IMR-90 (cell line): ENCODE data around the gene POLR3B. TPM values are rescaled to one million over a fixed set of nuclear protein-coding genes. Genes with fewer than 3 reads are reported as not detected.

ENCODE experiments used
- ATAC-seq: fragments of 200-7000 bp; cut with Tn5 transposase; 2 replicates; pipeline ENCODE4 v1.9.1; 2020; ENCODE audit warnings: low read depth, mild to moderate bottlenecking, moderate library complexity
- BruUV-seq: library from RNA; stranded (reverse); fragments of 400-500 nt; replicated peaks from 2 replicates; lab custom pipeline; 2021; lab: Mats Ljungman, UMichigan
- CTCF ChIA-PET: fragments of 300-600 bp; formaldehyde crosslinking; extraction: SDS; loops from one replicate; lab custom pipeline; 2021; ENCODE audit warnings: antibody characterized with exemption; lab: Yijun Ruan, JAX
- POLR2A ChIA-PET: fragments of 300-600 bp; sonication (Branson Sonifier 250); formaldehyde crosslinking; loops from one replicate; lab custom pipeline; 2022; ENCODE audit warnings: antibody characterized with exemption; ENCODE audit not compliant: unreplicated experiment; lab: Charles Lee
- DNase-seq: peaks from one replicate; pipeline ENCODE4 v3.0.0; 2013
- H2AFZ ChIP-seq: replicated peaks from 2 replicates; pipeline ENCODE3; 2013; ENCODE audit warnings: low read length, mild to moderate bottlenecking; ENCODE audit not compliant: poor library complexity
- H2AK5ac ChIP-seq: 2 replicates; pipeline ENCODE4 v1.6.1; 2013; ENCODE audit warnings: low read depth, low read length, inconsistent platforms
- H2AK9ac ChIP-seq: replicated peaks from 2 replicates; pipeline ENCODE3; 2013; ENCODE audit warnings: mild to moderate bottlenecking, low read depth, low read length, moderate library complexity; ENCODE audit not compliant: poor library complexity
- H2BK120ac ChIP-seq: 2 replicates; pipeline ENCODE4 v1.6.1; 2013; ENCODE audit warnings: low read depth, low read length, inconsistent platforms
- H2BK15ac ChIP-seq: 3 replicates; pipeline ENCODE4 v1.6.1; 2013; ENCODE audit warnings: low read depth, low read length, inconsistent platforms
- H2BK20ac ChIP-seq: 2 replicates; pipeline ENCODE4 v1.6.1; 2013; ENCODE audit warnings: low read depth, mild to moderate bottlenecking, inconsistent platforms, low read length, moderate library complexity
- H2BK5ac ChIP-seq: 2 replicates; pipeline ENCODE4 v1.6.1; 2013; ENCODE audit warnings: mild to moderate bottlenecking, low read depth, low read length, inconsistent platforms; ENCODE audit not compliant: poor library complexity, severe bottlenecking
- H3K14ac ChIP-seq: replicated peaks from 2 replicates; pipeline ENCODE4 v1.6.1; 2013; ENCODE audit warnings: low read depth, low read length, inconsistent platforms
- H3K18ac ChIP-seq: 2 replicates; pipeline ENCODE4 v1.6.1; 2013; ENCODE audit warnings: low read depth, low read length, control low read depth
- H3K23ac ChIP-seq: 2 replicates; pipeline ENCODE4 v1.6.1; 2013; ENCODE audit warnings: low read depth, low read length, inconsistent platforms
- H3K27ac ChIP-seq: 2 replicates; pipeline ENCODE4 v1.5.1; 2013; ENCODE audit warnings: mild to moderate bottlenecking, control low read depth, low read length; ENCODE audit not compliant: insufficient read depth
- H3K27me3 ChIP-seq: 2 replicates; pipeline ENCODE4 v1.6.1; 2013; ENCODE audit warnings: low read length; ENCODE audit not compliant: control insufficient read depth, insufficient read depth
- H3K36me3 ChIP-seq: 2 replicates; pipeline ENCODE4 v1.6.1; 2013; ENCODE audit warnings: low read length, mixed read lengths; ENCODE audit not compliant: control insufficient read depth, insufficient read depth
- H3K4ac ChIP-seq: 2 replicates; pipeline ENCODE4 v1.6.1; 2013; ENCODE audit warnings: low read depth, low read length, inconsistent platforms
- H3K4me1 ChIP-seq: 2 replicates; pipeline ENCODE4 v1.6.1; 2013; ENCODE audit warnings: low read length, mixed read lengths; ENCODE audit not compliant: control insufficient read depth, insufficient read depth
- H3K4me2 ChIP-seq: 2 replicates; pipeline ENCODE4 v1.6.1; 2013; ENCODE audit warnings: low read depth, mild to moderate bottlenecking, control low read depth, low read length, moderate library complexity
- H3K4me3 ChIP-seq: 2 replicates; pipeline ENCODE4 v1.5.1; 2013; ENCODE audit warnings: low read depth, mild to moderate bottlenecking, control low read depth, low read length, moderate library complexity; ENCODE audit not compliant: insufficient read depth
- H3K56ac ChIP-seq: 2 replicates; pipeline ENCODE4 v1.6.1; 2013; ENCODE audit warnings: low read length, inconsistent platforms; ENCODE audit not compliant: insufficient read depth; ENCODE audit errors: extremely low read depth
- H3K79me1 ChIP-seq, 2 experiments: 2 replicates each; pipeline ENCODE4 v1.6.1; 2013; ENCODE audit warnings: low read length in 2 of 2, inconsistent platforms in 1 of 2, low read depth in 1 of 2
- H3K9ac ChIP-seq: 2 replicates; pipeline ENCODE4 v1.6.1; 2013; ENCODE audit warnings: low read depth, low read length, control low read depth
- H3K9me1 ChIP-seq: 2 replicates; pipeline ENCODE4 v1.6.1; 2013; ENCODE audit warnings: low read length, inconsistent platforms; ENCODE audit not compliant: insufficient read depth
- H3K9me3 ChIP-seq: 2 replicates; pipeline ENCODE4 v1.6.1; 2013; ENCODE audit warnings: low read length; ENCODE audit not compliant: control insufficient read depth, insufficient read depth
- H4K20me1 ChIP-seq: 2 replicates; pipeline ENCODE4 v1.6.1; 2013; ENCODE audit warnings: low read length, inconsistent platforms; ENCODE audit not compliant: insufficient read depth
- H4K5ac ChIP-seq: 2 replicates; pipeline ENCODE4 v1.6.1; 2013; ENCODE audit warnings: mild to moderate bottlenecking, low read depth, low read length, control low read depth
- H4K8ac ChIP-seq, 2 experiments: 2 replicates each; pipeline ENCODE4 v1.6.1; 2013; ENCODE audit warnings: low read depth in 2 of 2, low read length in 2 of 2, control low read depth in 1 of 2, inconsistent platforms in 1 of 2
- H4K91ac ChIP-seq: 2 replicates; pipeline ENCODE4 v1.6.1; 2013; ENCODE audit warnings: low read depth, low read length, inconsistent platforms; ENCODE audit not compliant: insufficient read depth
- BHLHE40 ChIP-seq: fragments of 150-350 bp; IDR thresholded peaks from 2 replicates; pipeline ENCODE4 v1.6.1; 2016; ENCODE audit warnings: mild to moderate bottlenecking, low read depth, low read length
- CEBPB ChIP-seq: IDR thresholded peaks from 2 replicates; pipeline ENCODE4 v1.6.1; 2012; ENCODE audit warnings: low read depth, low read length, improper control_type of control experiment
- CTCF ChIP-seq: conservative IDR thresholded peaks from 2 replicates; pipeline ENCODE4 v1.5.1; 2012; ENCODE audit warnings: mild to moderate bottlenecking, low read depth, low read length, improper control_type of control experiment
- FOS ChIP-seq: fragments of 150-350 bp; IDR thresholded peaks from 2 replicates; pipeline ENCODE4 v1.6.1; 2016; ENCODE audit warnings: low read depth, low read length
- MAZ ChIP-seq: IDR thresholded peaks from 2 replicates; pipeline ENCODE4 v1.6.1; 2012; ENCODE audit warnings: low read depth, mild to moderate bottlenecking, low read length, improper control_type of control experiment, moderate library complexity, borderline replicate concordance
- MXI1 ChIP-seq: IDR thresholded peaks from 2 replicates; pipeline ENCODE4 v1.6.1; 2012; ENCODE audit warnings: low read depth, mild to moderate bottlenecking, low read length, moderate library complexity, borderline replicate concordance
- NFE2L2 ChIP-seq: fragments of 150-350 bp; IDR thresholded peaks from 2 replicates; pipeline ENCODE4 v1.6.1; 2016; ENCODE audit warnings: low read depth, mild to moderate bottlenecking, low read length
- POLR2A ChIP-seq: IDR thresholded peaks from 2 replicates; pipeline ENCODE4 v1.6.1; 2012; ENCODE audit warnings: mild to moderate bottlenecking, low read depth, low read length
- RAD21 ChIP-seq: IDR thresholded peaks from 2 replicates; pipeline ENCODE4 v1.6.1; 2012; ENCODE audit warnings: low read length, improper control_type of control experiment
- SMC3 ChIP-seq: fragments of 150-350 bp; IDR thresholded peaks from 2 replicates; pipeline ENCODE4 v1.6.1; 2016; ENCODE audit warnings: low read depth, mild to moderate bottlenecking, antibody characterized with exemption, low read length, moderate library complexity
- USF2 ChIP-seq: fragments of 150-350 bp; IDR thresholded peaks from 2 replicates; pipeline ENCODE4 v1.6.1; 2017; ENCODE audit warnings: mild to moderate bottlenecking, antibody characterized with exemption, low read length, low read depth
- WGBS, 2 experiments: methylation state at CpG; one replicate each; pipeline versions ENCODE4 v1.1.5 to v1.1.7; 2013; ENCODE audit warnings: missing lambda C conversion rate in 2 of 2; ENCODE audit not compliant: insufficient read length in 1 of 2; ENCODE audit errors: extremely low coverage in 2 of 2; 5-methylcytosine and 5-hydroxymethylcytosine counted together
- dilution Hi-C: fragments of 300-500 bp; cut with HindIII; formaldehyde crosslinking; loops from one replicate; pipeline ENCODE4 v1.14.3; 2018; ENCODE audit warnings: low sequenced_read_pairs; ENCODE audit not compliant: unreplicated experiment
- in situ Hi-C: fragments of 300-500 bp; cut with MboI; formaldehyde crosslinking; loops from 3 replicates; pipeline ENCODE4 v1.14.3; 2019; ENCODE audit warnings: low sequenced_read_pairs, inconsistent platforms, mixed read lengths
- intact Hi-C: fragments of 100-400 bp; cut with micrococcal nuclease; formaldehyde crosslinking; loops from 2 replicates; pipeline ENCODE4 v1.10.0; 2022
- polyA plus RNA-seq, 3 experiments: library from polyadenylated mRNA; depleted of rRNA; stranded (reverse); fragments of >200 nt; gene quantifications; 2 replicates each; pipeline ENCODE4 v1.2.3, GENCODE V29; 2012; ENCODE audit warnings: low replicate concordance in 1 of 3
- total RNA-seq: library from RNA; depleted of rRNA; stranded (reverse); fragments of >200 nt; gene quantifications from 2 replicates; pipeline ENCODE4 v1.2.3, GENCODE V29; 2012

Gene POLR3B
- total and polyA plus RNA-seq, 2 of the 4 experiments (the other 2 are of a cell fraction), result 6.9 to 15.4 TPM

- CTCF ChIA-PET, result no interaction called here
Measured at GRCh38 chr12:106511365-106511764, 153.8 kb downstream of the POLR3B start.

More at GRCh38 chr12:106511365-106511764, 153.8 kb downstream of the POLR3B start:
- Histone ChIP-seq H3K23ac (no peak overlapping the region), H4K91ac (no peak overlapping the region), H4K5ac (no peak overlapping the region), H2BK5ac (no peak overlapping the region), H3K9me1 (no peaks in the 10 kb centered on the region; the same call in 1 of the 2 replicates), H2AFZ (no peak overlapping the region), H3K18ac (no peak overlapping the region), H3K4ac (no peak overlapping the region), H3K27ac (no peak overlapping the region), H2AK5ac (no peak overlapping the region), H3K36me3 (peaks cover 1% of the 10 kb centered on the region), H3K4me3 (no peak overlapping the region), H3K27me3 (no peaks in the 10 kb centered on the region), H4K8ac (no peak overlapping the region), H3K9me3 (no peaks in the 10 kb centered on the region), H2BK120ac (no peak overlapping the region), H3K56ac (no peak overlapping the region), H3K4me1 (no peaks in the 10 kb centered on the region), H2BK20ac (no peak overlapping the region), H3K79me1 (no peaks in the 10 kb centered on the region), H2AK9ac (no peak overlapping the region), H3K4me2 (no peak overlapping the region), H4K20me1 (no peaks in the 10 kb centered on the region), H2BK15ac (no peak overlapping the region), H3K9ac (no peak overlapping the region), H3K14ac (no peak overlapping the region)
- in situ Hi-C loops, result no loop called here
- no TSS peak for BruUV-seq
- POLR2A ChIA-PET, result no interaction called here
- WGBS, 2 experiments, result 61% methylated on average over 3 of the region's 5 CpGs; no CpG with 5 or more reads in 1 of the 2 experiments
- dilution Hi-C loops, result no loop called here
- no peak for DNase-seq
- ATAC-seq, result no peak
- intact Hi-C loops, result no loop called here
- TF ChIP-seq FOS (no peak), MXI1 (no peak), POLR2A (no peak), CEBPB (no peak), BHLHE40 (no peak), USF2 (no peak), SMC3 (no peak), RAD21 (no peak), CTCF (no peak), MAZ (no peak), NFE2L2 (no peak)
